ENCODE measurements around the gene PTPRK. TPM values are rescaled to one million over a fixed set of nuclear protein-coding genes. Genes with fewer than 3 reads are reported as not detected.

PTPRK gene
- total and polyA plus RNA-seq, 10 of the 15 experiments (the other 5 are each of a cell fraction or from before 2014, with no cell fraction given), result 0.23 to 1.9 (median 0.55) TPM

DNA sequence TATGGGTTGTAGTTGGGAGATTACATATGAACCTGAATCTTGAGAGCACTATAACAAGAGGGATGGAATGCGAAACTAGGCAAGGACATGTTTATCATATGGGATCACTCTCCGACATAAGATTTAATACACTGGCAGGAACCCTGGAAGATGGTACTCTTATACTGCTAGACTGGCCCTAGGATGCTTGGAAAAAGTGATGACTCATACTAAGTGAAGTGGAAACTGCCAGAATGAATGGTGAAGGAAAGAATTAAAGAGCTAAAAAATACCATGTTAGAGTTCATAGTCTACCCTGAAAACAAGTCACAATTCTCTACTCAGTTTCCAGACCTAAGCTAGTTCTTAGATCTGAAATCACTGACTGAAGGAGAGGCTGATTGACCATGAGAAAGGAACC lies 574.0 kb downstream of the PTPRK start:
- ChIA-PET POLR2A (no interaction called here), CTCF (no interaction called here), SMC1A (ENCODE audit: uncharacterized antibody, unreplicated experiment) (no interaction called here), RAD21 (ENCODE audit: unreplicated experiment) (no interaction called here)
- no peak for DNase-seq (ENCODE audit: low read depth, low spot score)
- Histone ChIP-seq H4K20me1 (ENCODE audit: control insufficient read depth, insufficient read depth) (no peaks in the 10 kb centered on the region), H3K27ac (ENCODE audit: control insufficient read depth, insufficient read depth) (no peak overlapping the region), H3K36me3 (ENCODE audit: control insufficient read depth in 2 of 2, insufficient read depth in 2 of 2, low read length in 1 of 2) (no peaks in the 10 kb centered on the region), H3K9me3 (replicated peaks; ENCODE audit: control insufficient read depth, insufficient read depth, low read length) (no peaks in the 10 kb centered on the region), H3K4me1 (ENCODE audit: control insufficient read depth, insufficient read depth, low read length) (no peaks in the 10 kb centered on the region), H3K4me3 (no peak overlapping the region), H2AFZ (ENCODE audit: control insufficient read depth, low read depth, low read length) (no peak overlapping the region), H3K4me2 (ENCODE audit: control insufficient read depth, insufficient read depth) (no peak overlapping the region), H3K9ac (ENCODE audit: control insufficient read depth, insufficient read depth, low read length) (no peak overlapping the region), H3K27me3 (replicated peaks in 1 of 2; ENCODE audit: control insufficient read depth in 2 of 2, insufficient read depth in 2 of 2, low read length in 1 of 2) (no peaks in the 10 kb centered on the region), H3K79me2 (ENCODE audit: control insufficient read depth, insufficient read depth, low read length) (no peaks in the 10 kb centered on the region)
- in situ Hi-C loops (cut with MboI), result no loop called here
- no peak for FAIRE-seq
- no peak for TF ChIP-seq BACH1 (IDR thresholded peaks at IDR 0.05; ENCODE audit: borderline replicate concordance)
- no peak for TF ChIP-seq BMI1 (IDR thresholded peaks at IDR 0.05; ENCODE audit: borderline replicate concordance)
- no peak for TF ChIP-seq NR2C1 (IDR thresholded peaks at IDR 0.05)
- TF ChIP-seq SREBF1 (IDR thresholded peaks at IDR 0.05; ENCODE audit: low read length), result no peak
- TF ChIP-seq ETV6 (conservative IDR thresholded peaks at IDR 0.05 in 1 of 2, IDR thresholded peaks at IDR 0.05 in 1 of 2; ENCODE audit: borderline replicate concordance in 1 of 2, low read depth in 1 of 2), result no peak
- TF ChIP-seq MYC (IDR thresholded peaks at IDR 0.05; ENCODE audit: insufficient read depth, insufficient read length, insufficient replicate concordance, low read length, severe bottlenecking), result no peak
- no peak for TF ChIP-seq NFIC (IDR thresholded peaks at IDR 0.05; ENCODE audit: low read depth, low read length)
- TF ChIP-seq KAT2A (conservative IDR thresholded peaks at IDR 0.05; ENCODE audit: control insufficient read depth, low read depth, low read length), result no peak
- TF ChIP-seq POLR2A (IDR thresholded peaks at IDR 0.05; ENCODE audit: low read depth, low read length), result no peak
- no TSS peak for BruUV-seq (replicated peaks)
- intact Hi-C loops (cut with micrococcal nuclease; ENCODE audit: unreplicated experiment), result no loop called here
- WGBS (ENCODE audit: insufficient coverage, insufficient replicate concordance, low lambda C conversion rate, missing lambda C conversion rate), result 40% methylated on average over 2 of the region's 2 CpGs
- ATAC-seq, result no peak

Data from GM12878 (cell line).